ENCODE results near the gene MAPK14.
"Not testable (repeated sequence)": the region's sequence is repeated elsewhere in the genome, so short reads cannot be mapped to it uniquely, and the experiment has no call there.

MAPK14 gene

GRCh38 chr6:36124346-36124745 lies 96.7 kb downstream of the MAPK14 start:
- not testable (repeated sequence) for DNase-seq

DNA sequence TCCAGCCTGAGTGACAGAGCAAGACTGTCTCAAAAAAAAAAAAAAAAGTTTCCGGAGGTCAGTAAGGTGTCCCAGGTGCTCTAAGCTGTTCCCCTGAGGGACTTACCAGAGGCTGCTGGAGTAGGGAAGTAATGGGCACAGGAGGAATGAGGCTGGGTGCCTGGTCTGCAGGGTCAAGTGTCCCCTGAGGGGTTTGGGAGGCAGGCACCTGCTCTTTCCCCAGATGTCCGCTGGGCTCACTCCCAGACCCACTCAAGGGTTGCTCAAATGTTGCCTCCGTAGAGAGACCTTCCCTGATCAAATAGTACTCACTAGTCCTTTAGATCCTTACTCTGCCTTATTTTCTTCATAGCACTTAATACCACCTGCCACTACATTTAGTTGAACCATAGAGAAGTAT lies 97.3 kb downstream of the MAPK14 start:
- DNase-seq = no peak

DNA sequence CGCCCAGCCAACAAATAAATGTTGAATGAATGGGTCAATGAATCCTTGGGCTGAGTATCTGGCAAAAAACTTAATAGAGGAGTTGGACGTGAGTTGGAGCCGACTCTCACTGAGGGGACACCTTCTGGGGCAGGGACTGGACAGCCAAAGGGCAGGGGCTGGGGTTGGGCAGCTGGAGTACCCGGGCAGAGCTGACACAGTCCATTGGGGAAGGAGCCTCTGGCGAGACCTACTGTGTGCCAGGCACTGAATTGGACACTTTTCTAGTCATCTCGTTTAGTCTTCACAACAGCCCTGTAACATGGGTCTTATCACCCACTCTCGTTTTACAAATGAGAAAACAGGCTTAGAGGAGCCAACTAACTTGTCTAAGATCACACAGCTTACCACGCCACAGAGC lies 98.0 kb downstream of the MAPK14 start:
- DNase-seq = no peak

GRCh38 chr6:36126121-36126520 lies 98.5 kb downstream of the MAPK14 start:
- DNase-seq = no peak

- DNase-seq = peak; percentile 90
These were observed 99.2 kb downstream of the MAPK14 start for GRCh38 chr6:36126553-36127458.

DNA sequence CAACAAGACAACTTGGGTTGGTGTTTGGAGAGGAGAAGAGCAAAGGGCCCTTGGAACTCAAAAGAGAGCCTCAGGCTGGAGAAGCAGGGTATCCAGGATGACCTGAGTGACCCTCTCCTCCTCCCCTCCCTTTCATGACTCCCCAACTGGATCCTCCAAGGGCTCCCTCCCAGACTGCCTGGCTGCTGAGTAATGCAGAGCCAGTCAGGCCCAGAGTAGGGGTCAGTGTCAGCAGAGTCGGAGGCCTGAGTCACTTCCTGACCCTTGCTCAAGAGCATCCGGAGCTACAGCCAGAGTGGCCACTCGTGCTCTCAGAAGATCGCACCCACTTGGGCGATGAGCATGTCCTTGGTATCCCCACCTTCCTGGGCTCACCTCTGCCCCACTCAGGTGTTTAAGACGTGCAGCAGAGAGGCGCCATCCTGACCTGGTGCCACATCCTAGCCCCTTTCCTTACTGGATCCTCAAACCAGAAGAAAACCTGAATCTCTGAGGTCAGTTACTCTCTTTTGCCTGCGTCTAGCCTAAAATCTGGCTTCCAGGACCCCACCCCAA lies 99.9 kb downstream of the MAPK14 start:
- peak; percentile 96 for DNase-seq

DNA sequence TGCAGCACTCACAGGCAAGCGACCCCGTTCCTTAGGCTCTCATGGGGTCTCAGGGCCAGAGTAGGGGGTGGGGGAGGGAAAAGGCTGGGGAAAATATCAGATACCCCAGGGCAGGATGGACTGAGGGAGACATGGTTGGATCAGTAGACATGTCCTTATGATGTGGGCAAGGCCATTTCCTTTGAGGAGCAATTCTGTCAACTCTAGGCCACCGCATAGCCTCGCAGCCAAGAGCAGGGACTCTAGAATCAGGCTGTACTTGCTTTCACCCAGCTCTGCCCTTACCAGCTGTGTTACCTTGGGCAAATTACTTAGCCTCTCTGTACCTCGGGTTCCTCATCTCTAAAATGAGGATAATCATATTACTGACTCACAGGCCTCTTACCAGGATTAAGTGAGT lies 100.5 kb downstream of the MAPK14 start:
- no peak for DNase-seq

- no peak for DNase-seq
These were observed 101.2 kb downstream of the MAPK14 start for GRCh38 chr6:36128793-36129192.

DNA sequence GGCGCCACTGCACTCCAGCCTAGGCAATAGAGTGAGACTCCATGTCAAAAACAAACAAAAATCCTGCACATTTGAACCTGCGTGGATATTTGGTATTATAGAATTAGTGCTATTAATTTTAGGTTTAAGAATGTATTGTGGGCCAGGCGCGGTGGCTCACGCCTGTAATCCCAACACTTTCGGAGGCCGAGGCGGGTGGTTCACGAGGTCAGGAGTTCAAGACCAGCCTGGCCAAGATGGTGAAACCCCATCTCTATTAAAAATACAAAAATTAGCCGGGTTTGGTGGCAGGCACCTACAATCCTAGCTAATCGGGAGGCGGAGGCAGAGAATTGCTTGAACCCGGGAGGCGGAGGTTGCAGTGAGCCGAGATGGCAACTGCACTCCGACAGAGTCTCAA lies 101.7 kb downstream of the MAPK14 start:
- not testable (repeated sequence) for DNase-seq

- peak; percentile 61 for DNase-seq
These were observed 102.5 kb downstream of the MAPK14 start, which contains the start of gene MAPK13 for GRCh38 chr6:36129941-36130666. TSS of gene MAPK13 (plus strand) at chr6:36130513. CDS start at chr6:36130583, 70 bp downstream.

- peak; percentile 40 for DNase-seq
These were observed 103.3 kb downstream of the MAPK14 start for GRCh38 chr6:36130667-36131510.

- peak; percentile 68 for DNase-seq
These were observed 104.1 kb downstream of the MAPK14 start for GRCh38 chr6:36131511-36132245.

DNA sequence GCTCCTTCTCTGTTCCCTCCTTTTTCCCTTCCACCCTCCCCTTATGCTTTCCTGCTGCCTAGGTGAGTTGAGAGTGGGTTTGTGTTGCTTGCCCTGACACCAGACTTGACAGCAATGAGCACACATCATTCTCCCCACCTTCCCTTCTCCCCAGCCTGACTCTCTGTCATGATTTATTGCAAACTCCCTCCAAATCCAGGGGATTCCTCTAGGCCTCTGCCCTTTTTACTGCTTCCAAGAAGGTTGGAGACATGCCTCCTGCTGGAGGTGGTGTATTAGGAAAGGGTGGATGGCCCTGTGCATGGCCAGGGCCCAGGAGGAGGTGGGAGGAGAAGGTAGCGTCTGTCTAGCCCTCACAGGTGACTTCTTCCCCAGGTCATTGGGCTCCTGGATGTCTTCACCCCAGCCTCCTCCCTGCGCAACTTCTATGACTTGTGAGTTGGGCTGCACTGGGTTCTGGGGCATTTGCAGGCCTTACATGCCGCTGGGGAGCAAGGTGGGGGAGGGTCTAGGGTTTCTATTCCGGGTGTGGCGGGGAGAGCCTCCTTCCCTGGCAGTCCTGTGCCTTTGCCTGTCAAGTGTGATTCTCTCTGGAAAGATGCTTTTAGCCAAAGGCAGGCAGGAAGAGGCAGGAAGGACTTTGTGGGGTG lies 104.8 kb downstream of the MAPK14 start:
- DNase-seq = no peak

DNA sequence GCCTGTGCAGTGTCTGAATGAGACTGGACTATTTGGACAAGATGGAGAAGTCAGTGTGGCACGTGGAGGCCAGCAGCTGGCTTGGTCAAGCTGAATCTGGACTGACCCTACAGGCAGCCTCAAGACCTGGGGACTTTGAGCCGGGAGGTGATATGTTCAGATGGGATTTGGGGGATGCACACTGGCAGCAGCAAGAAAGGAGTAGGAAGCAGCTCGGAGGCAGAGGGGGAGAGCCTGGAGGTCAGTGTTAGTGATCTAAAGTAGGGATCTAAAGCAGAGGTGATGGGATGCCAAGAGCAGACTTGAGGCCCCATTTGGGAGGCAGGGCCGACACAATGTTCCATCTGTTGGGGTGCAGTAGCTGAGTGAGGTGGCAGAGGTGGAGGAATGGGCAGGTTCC lies 105.5 kb downstream of the MAPK14 start:
- no peak for DNase-seq

GRCh38 chr6:36133912-36134311 lies 106.3 kb downstream of the MAPK14 start:
- no peak for DNase-seq

DNA sequence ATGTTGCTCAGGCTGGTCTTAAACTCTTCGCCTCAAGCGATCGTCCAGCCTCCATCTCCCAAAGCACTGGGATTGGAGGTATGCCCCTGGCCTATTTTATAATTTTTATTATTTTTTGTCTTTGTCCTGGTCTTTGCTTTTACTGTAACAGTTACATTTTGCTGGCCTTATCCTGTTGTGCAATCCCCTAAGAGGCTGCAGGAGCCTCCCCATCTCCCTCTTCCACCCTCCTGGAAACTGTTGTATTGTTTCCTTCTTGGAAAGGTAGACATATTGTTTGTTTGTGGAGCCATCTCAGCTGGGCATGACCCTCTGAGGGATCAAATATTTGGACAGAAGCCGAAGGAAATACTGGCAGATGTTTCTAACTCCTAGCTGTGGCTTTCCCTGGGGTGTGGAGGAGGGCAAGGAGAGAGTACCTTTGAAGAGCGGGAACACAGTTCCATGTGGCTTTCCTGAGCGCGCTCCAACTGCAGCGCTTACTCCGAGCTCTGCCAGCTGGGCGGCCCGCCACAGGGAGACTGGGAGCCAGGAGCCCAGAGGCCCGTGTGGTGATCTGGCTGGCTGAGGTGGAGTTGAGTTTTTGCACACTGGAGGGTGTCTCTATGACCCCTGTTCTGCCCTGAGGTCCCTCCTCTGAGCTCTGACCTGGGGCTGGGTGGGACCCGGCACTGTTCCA lies 107.6 kb downstream of the MAPK14 start:
- no peak for DNase-seq

DNA sequence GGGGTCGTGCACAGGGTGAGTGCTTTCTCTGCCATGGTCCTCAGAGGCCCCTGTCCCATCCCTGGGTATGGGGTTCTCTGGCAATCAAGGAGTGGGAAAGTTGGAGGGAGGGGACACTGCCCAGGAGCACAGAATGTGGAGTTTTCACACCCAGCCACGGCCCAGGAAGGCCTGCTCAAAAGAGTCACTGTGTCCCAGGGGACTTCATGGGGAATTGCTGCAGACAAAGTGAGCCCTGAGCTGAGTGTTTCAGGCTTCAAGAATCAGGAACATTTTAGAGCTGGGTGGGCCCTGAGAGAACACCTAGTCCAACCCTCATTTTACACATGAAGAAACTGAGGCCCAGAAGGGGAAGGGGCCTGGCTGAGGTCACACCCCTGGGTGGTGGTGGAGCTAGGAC lies 108.4 kb downstream of the MAPK14 start:
- DNase-seq = no peak

- DNase-seq = no peak
These were observed 108.9 kb downstream of the MAPK14 start for GRCh38 chr6:36136551-36136950.

DNA sequence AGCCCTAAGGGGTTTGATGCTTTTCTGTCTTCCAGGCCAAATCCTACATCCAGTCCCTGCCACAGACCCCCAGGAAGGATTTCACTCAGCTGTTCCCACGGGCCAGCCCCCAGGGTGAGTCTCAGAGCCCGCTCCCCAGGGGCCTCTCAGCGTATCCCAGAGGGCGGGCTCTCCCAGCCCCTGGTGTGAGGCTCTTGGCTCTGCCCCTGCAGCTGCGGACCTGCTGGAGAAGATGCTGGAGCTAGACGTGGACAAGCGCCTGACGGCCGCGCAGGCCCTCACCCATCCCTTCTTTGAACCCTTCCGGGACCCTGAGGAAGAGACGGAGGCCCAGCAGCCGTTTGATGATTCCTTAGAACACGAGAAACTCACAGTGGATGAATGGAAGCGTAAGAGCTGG lies 111.1 kb downstream of the MAPK14 start:
- no peak for DNase-seq

- no peak for DNase-seq
These were observed 111.8 kb downstream of the MAPK14 start for GRCh38 chr6:36139431-36139830.

All from inflammatory macrophage treated with lipopolysaccharide for 4 hours (primary cell).